Endothelial cell (in vitro differentiated cells): ENCODE results near the gene GDF2. TPM values are rescaled to one million over a fixed set of nuclear protein-coding genes. Genes with fewer than 3 reads are reported as not detected.

Experiments
- DNase-seq: peaks from one replicate; pipeline ENCODE4 v3.0.0; 2021; ENCODE audit warnings: low spot score
- H3K27ac Mint-ChIP-seq: one replicate; pipeline ENCODE4 v1.8.0; 2021; ENCODE audit warnings: mixed read lengths, inconsistent platforms; ENCODE audit not compliant: unreplicated experiment
- H3K27me3 Mint-ChIP-seq: one replicate; pipeline ENCODE4 v1.8.0; 2021; ENCODE audit warnings: mild to moderate bottlenecking, moderate library complexity, mixed read lengths, inconsistent platforms; ENCODE audit not compliant: unreplicated experiment
- H3K36me3 Mint-ChIP-seq: one replicate; pipeline ENCODE4 v1.8.0; 2021; ENCODE audit warnings: mild to moderate bottlenecking, low read depth, mixed read lengths, inconsistent platforms; ENCODE audit not compliant: unreplicated experiment
- H3K4me1 Mint-ChIP-seq: one replicate; pipeline ENCODE4 v1.8.0; 2021; ENCODE audit warnings: mild to moderate bottlenecking, mixed read lengths, inconsistent platforms; ENCODE audit not compliant: unreplicated experiment
- H3K4me3 Mint-ChIP-seq: one replicate; pipeline ENCODE4 v1.8.0; 2021; ENCODE audit warnings: mild to moderate bottlenecking, mixed read lengths, inconsistent platforms; ENCODE audit not compliant: unreplicated experiment
- H3K9me3 Mint-ChIP-seq: one replicate; pipeline ENCODE4 v1.8.0; 2021; ENCODE audit warnings: mixed read lengths, inconsistent platforms; ENCODE audit not compliant: unreplicated experiment
- total RNA-seq: library from RNA; stranded (reverse); fragmentation: NEBNext Ultra II Directional; extraction: Animal tissue kit (Norgen Biotek cat#: 25700); gene quantifications from one replicate; pipeline ENCODE4 v1.2.1, GENCODE V29; 2021; ENCODE audit not compliant: unreplicated experiment
- TF ChIP-seq, protein P1 (sequence below): fragments of 200-600 bp; sonication (generic); IDR thresholded peaks from one replicate; pipeline ENCODE4 v1.5.0; 2021; ENCODE audit warnings: antibody characterized with exemption; ENCODE audit not compliant: unreplicated experiment

The GDF2 gene
- total RNA-seq, 1 donor from 2014 or later = not detected

DNA sequence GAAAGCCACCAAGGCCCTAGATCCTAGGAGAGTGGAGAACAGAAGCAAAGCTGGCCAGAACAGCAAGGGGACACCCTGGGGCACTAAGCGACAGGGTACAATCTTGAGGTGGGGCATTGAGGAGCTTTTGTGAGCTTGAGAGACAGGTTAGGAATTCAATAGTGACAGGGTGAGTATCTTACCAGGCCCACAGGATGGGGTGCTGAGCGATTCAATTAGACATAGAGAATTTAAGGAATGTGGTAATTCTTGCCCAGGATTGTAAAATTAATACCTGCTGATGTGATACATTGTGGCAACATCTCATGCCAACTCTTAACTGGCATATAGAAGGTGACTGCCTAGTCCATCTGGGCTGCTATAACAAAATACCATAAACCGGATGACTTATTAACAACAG is 39.9 kb downstream of the GDF2 start:
- peaks cover 4% of the 10 kb centered on the region for H3K27me3 Mint-ChIP-seq
- TF ChIP-seq, protein P1, sequence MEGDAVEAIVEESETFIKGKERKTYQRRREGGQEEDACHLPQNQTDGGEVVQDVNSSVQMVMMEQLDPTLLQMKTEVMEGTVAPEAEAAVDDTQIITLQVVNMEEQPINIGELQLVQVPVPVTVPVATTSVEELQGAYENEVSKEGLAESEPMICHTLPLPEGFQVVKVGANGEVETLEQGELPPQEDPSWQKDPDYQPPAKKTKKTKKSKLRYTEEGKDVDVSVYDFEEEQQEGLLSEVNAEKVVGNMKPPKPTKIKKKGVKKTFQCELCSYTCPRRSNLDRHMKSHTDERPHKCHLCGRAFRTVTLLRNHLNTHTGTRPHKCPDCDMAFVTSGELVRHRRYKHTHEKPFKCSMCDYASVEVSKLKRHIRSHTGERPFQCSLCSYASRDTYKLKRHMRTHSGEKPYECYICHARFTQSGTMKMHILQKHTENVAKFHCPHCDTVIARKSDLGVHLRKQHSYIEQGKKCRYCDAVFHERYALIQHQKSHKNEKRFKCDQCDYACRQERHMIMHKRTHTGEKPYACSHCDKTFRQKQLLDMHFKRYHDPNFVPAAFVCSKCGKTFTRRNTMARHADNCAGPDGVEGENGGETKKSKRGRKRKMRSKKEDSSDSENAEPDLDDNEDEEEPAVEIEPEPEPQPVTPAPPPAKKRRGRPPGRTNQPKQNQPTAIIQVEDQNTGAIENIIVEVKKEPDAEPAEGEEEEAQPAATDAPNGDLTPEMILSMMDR = no peak
- H3K4me1 Mint-ChIP-seq = no peaks in the 10 kb centered on the region
- no peak for DNase-seq
- no peaks in the 10 kb centered on the region for H3K9me3 Mint-ChIP-seq
- H3K36me3 Mint-ChIP-seq = no peaks in the 10 kb centered on the region
- H3K27ac Mint-ChIP-seq = no peak overlapping the region
- no peak overlapping the region for H3K4me3 Mint-ChIP-seq

DNA sequence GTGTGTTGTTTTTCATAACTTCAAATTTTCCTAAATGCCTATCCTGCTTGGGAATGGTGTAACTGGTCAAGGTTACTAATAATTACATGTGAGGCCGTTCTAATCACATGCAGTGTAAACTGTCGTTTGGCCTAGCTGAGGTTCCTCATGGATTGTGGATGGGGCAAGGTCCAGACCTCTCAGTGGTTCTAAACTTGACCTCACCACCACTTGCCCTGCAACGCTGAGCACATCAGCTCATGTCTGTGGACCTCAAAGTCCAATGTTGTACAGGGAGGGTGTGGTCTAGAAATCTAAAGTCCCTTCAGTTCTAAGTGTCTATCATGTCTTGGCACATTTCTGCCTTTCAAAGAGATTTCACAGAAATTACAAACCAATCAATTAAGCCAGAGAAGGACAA is 41.5 kb downstream of the GDF2 start:
- no peaks in the 10 kb centered on the region for H3K4me1 Mint-ChIP-seq
- DNase-seq = no peak
- TF ChIP-seq, protein P1 = no peak
- no peak overlapping the region for H3K27ac Mint-ChIP-seq
- no peaks in the 10 kb centered on the region for H3K9me3 Mint-ChIP-seq
- no peaks in the 10 kb centered on the region for H3K36me3 Mint-ChIP-seq
- H3K4me3 Mint-ChIP-seq = no peak overlapping the region
- H3K27me3 Mint-ChIP-seq = peaks cover 3% of the 10 kb centered on the region

DNA sequence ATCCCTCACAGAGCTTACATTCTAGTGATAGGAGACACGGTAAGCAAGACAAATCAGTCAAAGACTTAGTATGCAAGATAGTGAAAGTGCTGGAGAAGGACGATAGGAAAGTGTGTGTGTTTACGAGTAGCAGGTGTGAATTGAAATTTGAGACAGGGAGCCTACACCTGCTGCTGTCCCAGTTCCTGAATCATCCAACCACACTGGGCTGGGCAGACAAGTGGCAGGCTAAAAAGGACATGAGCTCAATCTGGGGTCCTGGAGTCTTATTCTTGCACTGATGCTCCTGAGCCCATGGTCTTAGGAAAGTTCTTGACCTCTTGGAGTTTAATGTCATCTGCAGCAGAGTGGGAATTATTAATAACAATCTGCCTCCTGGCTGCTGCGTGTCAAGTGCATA is 42.1 kb downstream of the GDF2 start:
- H3K4me3 Mint-ChIP-seq = no peak overlapping the region
- no peak overlapping the region for H3K27ac Mint-ChIP-seq
- TF ChIP-seq, protein P1 = no peak
- no peak for DNase-seq
- no peaks in the 10 kb centered on the region for H3K4me1 Mint-ChIP-seq
- H3K9me3 Mint-ChIP-seq = no peaks in the 10 kb centered on the region
- no peaks in the 10 kb centered on the region for H3K36me3 Mint-ChIP-seq
- H3K27me3 Mint-ChIP-seq = peaks cover 2% of the 10 kb centered on the region

DNA sequence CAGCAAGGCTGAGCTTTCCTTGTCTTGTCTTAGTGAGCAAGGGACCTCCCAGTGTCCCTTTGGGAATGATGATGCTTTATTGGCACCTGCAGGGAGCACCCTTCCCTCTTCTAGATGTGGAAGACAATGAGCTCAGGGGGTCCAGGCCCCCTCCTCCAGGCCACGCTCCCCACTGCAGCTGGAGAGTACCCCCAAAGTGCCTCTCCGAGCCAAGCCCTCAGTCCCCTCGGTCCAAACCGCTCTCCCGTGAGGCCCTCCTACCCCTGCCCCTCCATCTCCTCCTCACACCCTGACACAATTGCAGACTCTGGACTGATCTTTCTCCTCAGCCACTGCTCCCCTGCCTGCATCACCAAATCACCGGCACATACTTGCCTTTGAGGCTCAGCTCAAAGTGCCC is 42.7 kb downstream of the GDF2 start:
- no peak overlapping the region for H3K27ac Mint-ChIP-seq

DNA sequence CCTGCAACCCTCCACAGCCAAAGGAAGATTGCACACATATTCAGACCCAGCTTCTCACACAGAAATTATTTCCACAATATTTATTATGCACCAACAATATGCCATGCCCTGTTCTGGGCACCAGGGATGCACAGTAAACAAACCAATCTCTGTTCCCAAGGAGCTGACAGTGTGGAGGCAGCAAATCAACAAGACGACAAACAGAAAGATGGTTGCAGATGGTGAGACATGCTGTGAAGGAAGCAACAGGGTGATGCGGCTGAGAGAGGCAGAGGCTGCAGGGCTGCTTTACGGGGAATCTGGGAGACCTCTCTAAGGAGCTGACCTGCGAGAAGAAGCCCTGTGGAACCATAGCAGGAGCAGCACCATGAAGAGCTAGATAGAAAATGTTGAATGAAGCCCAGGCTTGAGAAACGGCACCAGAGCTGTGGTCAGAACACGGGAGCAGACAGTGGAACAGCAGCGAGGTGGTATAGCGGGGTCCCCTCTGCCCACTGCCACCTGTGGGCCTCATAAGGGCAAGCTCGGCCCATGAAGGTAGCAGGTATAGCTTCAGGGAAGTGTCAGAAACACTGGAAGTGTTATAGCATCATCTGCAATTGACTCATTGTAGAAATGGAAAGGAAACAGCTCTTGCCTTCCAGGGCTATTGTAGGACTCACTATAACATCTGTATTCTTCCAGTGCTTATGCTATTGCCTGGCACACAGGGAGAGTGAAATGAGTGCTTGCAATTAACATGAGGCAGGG is 43.4 kb downstream of the GDF2 start:
- Mint-ChIP-seq H3K4me1 (no peaks in the 10 kb centered on the region), H3K27me3 (peaks cover 4% of the 10 kb centered on the region), H3K36me3 (no peaks in the 10 kb centered on the region), H3K4me3 (no peak overlapping the region), H3K27ac (no peak overlapping the region), H3K9me3 (no peaks in the 10 kb centered on the region)
- TF ChIP-seq, protein P1 = no peak
- no peak for DNase-seq

More for the DNA sequence above, 42.7 kb downstream of the GDF2 start:
- DNase-seq = no peak
- Mint-ChIP-seq H3K4me1 (no peaks in the 10 kb centered on the region), H3K36me3 (no peaks in the 10 kb centered on the region), H3K4me3 (no peak overlapping the region), H3K27me3 (peaks cover 4% of the 10 kb centered on the region), H3K9me3 (no peaks in the 10 kb centered on the region)
- TF ChIP-seq, protein P1 = no peak
